SW 1271 (cell line): Measurements from ENCODE around the gene PHIP.
"Not testable (repeated sequence)": the region's sequence is repeated elsewhere in the genome, so short reads cannot be mapped to it uniquely, and the experiment has no call there.

ENCODE experiments used
- DNase-seq, 2 experiments: peaks; one replicate each; lab custom pipeline; 2025; lab: John Stamatoyannopoulos, UW

Gene PHIP

GRCh38 chr6:79078075-79078969 lies at the start of gene PHIP:
TSS of gene PHIP (minus strand) at chr6:79078254. CDS start at chr6:79078068, 186 bp downstream.
- DNase-seq, result peak; percentile 73 to 93

DNA sequence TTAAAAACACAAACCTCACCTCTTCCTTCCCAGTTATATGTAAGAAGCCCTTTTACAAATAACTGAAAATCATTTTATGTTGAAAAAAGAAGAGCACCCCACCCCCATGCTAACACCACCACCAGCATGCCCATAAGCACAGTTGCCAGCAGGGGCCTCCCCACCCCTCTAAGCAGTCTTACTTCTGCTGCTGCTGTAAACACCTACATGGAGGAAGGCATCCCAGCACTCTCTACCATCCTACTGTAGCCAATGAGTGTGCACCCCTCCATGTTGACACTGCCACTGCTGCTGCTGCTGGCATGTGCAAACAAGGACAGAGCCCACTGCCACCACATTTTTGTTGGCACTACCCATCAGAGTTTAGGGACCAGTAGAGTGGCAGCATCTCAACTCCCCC lies 49.6 kb upstream of the PHIP start:
- no peak for DNase-seq

GRCh38 chr6:79119217-79119616 lies 41.2 kb upstream of the PHIP start:
- no peak for DNase-seq

DNA sequence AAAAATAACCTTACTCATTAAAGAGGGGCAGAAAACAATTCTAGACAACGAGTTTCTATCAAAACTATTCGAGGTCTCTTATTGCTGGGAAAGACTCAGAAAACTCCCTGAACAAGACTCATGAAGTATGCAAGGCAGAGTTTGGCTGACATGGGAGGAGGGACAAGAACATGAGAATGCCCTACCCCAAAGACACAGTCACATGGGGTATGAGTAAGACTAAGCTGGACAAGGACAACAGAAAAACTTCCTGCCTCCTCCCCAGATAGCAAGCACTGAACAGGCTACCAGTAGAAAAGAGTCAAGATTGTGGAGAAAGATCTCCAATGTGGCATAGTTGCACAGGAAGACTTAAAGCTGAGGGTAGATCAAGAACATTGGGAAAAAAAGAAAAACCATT lies 39.7 kb upstream of the PHIP start:
- no peak for DNase-seq

DNA sequence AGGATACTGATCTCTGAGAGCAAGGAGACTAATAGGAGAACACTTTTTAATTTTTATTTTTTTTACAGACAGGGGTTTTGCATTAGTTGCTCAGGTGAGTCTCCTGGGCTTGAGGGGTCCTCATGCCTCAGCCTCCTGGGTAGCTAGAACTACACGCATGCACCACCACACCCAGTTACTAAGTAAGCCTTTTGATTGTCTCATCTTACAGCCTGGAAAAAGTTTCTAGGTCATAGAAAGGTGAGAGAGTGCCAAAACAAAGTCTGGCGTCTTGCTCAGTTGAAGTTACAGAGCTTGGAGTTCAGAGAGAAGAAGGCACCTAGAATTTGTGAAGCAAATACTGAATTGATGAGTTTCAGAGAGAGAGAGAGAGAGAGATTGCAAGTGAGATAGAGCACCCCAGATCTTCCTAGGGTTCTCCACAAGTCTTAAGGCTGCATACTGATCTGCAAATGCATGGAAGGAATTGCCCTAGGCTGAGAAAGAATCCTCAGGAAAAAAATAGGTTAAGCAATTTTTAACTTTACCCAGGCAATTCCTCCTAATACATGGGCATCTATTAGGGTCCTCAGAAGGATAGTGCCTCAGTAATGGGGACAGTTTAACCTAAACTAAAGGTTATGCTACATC lies 37.6 kb upstream of the PHIP start:
- DNase-seq, result no peak

GRCh38 chr6:79111549-79111948 lies 33.5 kb upstream of the PHIP start:
- DNase-seq, result no peak

- DNase-seq, result no peak
Observed at GRCh38 chr6:79101164-79101563, 23.1 kb upstream of the PHIP start.

- DNase-seq, result no peak
Observed at GRCh38 chr6:79100304-79100703, 22.2 kb upstream of the PHIP start.

GRCh38 chr6:79094938-79095337 lies 16.9 kb upstream of the PHIP start:
- no peak for DNase-seq

- DNase-seq, result not testable (repeated sequence)
Observed at GRCh38 chr6:79091801-79092200, 13.7 kb upstream of the PHIP start.

GRCh38 chr6:79089552-79090404 lies 11.7 kb upstream of the PHIP start:
- DNase-seq, result no peak

- DNase-seq, result no peak
Observed at GRCh38 chr6:79084693-79085092, 6.6 kb upstream of the PHIP start.

GRCh38 chr6:79082304-79082703 lies 4.2 kb upstream of the PHIP start:
- DNase-seq, result no peak

DNA sequence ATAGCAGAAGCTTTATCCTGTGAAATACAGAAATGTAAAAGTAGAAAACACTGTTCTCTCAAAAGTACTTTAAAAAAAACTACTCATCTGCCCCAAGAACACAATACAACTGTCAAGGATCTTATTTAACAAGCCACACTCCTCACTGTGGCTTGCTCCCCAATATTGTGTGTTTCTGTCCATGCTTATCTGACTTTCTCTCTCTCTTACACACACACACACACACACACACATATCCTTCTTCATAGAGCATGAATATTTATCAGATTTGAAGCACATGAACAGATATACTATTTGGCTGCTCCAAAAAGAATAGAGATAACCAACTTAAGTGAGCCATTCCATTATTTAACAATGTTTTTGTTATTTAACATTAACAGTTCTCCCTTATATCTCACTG lies 3.6 kb upstream of the PHIP start:
- no peak for DNase-seq

DNA sequence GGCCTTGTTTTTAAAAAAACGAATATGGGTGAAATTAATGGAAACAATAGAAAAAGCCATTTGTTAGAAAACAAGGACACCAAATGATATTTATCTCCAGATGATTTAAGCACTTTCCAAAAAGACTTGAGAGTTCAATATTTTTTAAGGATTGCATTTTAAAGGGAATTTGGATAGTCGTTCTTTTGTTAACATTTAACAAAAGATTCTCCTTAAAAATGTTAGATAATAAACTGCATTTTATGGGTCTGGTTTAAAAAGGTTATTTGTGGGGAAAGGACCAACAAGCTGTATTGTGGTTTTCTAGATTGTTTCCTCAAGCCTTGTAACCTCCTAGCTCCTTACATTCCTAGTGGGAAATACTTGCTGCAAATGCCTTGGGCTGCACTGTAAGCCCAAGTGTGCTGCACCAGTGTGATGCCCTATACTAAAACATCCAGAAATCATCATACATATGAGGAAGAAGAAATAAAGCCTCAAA lies 1.5 kb upstream of the PHIP start:
- DNase-seq, result no peak

DNA sequence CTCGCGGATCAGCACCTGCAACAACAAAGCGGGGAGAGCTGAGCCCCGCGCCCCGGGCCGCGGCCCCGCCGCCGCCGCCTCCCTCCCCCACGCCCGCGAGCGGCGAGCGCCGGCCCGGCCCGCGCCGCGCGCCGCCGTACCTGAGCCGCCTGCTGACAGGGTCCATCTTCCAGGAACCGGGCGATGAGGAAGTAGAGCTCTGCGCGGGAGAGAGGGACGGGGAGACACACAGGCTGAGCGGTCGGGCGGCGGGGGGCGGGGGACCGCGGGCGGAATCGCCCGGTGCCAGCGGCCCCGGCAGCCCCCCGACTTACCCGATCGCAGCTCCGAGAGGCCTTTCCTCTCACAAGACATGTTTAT lies 359 bp downstream of the PHIP start:
- peak in 1 of 2 experiments; percentile 64 for DNase-seq

DNA sequence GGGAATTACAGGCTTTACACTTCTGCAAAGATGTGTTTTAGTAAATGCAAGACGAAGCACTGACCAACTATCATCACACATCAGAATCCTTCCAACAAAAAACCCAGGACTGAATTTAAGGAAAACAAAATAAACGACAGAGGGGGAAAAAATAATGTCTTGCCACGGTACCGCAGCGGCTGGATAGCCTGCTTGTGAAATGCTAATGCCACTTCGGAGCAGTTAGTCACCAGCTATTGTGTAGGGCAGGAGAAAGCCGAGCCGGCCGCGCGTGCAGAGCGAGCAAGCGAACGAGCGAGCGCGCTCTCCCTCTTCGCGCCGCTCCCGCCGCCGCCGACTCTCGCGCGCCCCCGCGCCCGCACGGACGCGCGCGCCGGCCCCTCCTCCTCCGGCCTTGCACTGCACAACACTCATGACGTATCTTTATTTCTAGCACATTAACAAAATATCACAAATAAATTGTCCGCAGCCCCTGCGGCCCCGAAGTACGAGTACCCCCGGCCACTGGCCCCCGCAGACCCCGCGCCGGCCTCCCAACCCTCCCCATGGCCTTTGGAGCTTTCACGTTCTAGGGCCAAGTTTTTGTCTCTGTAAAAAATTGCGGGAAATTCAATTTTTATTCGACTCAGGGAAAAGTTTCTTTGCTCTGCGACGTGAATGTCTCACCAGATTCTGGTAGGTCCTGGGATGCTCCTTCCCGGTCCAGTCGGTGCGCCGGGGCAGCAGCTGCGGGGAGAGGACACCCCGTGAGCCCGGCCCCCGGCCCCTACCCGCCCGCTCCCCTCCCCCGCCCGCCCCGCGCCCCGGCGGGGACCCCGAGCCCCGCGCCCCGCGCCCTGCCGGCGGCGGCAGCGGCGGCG lies 1.0 kb downstream of the PHIP start:
- DNase-seq, result peak; percentile 79 to 86

GRCh38 chr6:79076160-79076559 lies 1.9 kb downstream of the PHIP start:
- DNase-seq, result no peak

DNA sequence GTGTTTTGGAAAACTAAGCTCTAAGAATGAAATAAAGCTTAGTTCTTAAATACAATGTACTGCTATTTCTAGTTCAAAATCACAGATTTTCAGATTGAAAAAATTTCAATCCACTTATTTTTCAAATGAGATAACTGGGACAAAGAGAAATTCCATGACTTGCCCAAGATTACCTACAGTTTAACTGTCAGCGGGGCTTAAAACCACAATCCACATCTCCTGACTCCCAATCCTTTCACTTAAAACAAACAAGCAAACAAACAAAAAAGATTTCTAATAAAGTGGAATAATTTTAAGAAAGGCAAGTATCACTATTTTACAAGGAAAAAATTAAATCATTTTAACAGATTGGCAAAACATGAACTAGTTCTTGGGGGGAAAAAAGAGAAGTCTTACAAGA lies 4.2 kb downstream of the PHIP start:
- no peak for DNase-seq

DNA sequence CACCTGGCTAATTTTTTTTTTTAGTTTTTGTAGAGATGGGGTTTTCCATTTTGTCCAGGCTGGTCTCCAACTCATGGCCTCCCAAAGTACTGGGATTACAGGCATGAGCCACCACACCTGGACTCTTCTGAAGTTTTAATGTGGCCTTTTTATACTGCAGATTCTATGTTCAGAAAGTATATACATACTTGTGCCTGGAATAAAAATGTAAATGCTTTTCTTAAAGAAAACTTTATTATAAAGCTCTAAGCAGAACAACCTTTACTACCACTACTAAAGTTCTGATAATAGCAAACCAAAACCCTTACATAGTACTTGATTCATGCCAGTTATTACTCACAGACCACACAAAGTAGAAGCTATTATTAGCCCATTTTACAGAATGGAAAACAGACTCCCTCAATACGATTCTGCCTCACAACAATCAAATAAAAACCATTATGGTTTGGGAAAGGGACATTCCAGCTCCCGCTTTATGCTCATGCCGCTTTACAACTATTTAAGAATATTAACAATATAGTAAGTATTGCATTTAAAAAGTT lies 5.3 kb downstream of the PHIP start:
- DNase-seq, result no peak

GRCh38 chr6:79071547-79071946 lies 6.5 kb downstream of the PHIP start:
- no peak for DNase-seq
